Measurements from ENCODE around the gene ZDHHC17.
"Not testable (repeated sequence)": the region's sequence is repeated elsewhere in the genome, so short reads cannot be mapped to it uniquely, and the experiment has no call there.

ZDHHC17 gene

DNA sequence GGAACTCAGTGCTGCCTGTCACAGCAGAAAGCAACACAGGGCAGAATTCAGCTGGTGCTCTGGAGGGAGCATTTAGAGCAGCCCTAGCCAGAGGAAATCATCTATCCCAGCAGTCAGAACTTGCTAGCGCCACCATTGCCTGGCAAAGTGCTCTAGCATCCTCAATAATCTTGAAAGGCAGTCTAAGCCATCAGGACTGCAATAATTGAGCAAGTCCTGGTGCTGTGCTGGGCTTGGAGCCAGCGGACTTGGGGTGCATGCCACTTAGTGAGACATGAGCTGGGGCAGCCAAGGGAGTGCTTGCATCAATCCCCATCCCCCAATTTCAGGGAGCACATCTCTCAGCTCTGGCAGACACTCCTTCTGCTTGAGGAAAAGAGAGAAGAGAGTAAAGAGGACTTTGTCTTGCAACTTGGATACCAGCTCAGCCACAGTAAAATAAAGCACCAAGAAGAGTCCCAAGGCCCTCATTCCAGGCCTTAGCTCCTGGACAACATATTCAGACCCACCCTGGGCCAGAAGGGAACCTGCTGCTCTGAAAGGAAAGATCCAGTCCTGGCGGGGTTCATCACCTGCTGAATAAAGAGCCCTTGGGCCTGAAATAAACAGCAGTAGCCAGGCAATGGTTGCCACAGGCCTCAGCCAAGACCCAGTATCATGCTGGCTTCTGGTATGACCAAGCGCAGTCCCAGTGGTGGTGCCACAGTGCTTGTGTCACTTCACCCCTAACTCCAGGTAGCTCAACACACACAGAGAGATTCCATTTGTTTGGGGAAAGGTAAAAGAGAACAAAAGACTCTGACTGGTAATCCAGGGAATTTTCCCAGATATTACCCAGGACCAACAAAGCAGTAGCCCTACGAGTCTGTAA, 44.5 kb upstream of the ZDHHC17 start:
- DNase-seq (ENCODE audit: low spot score) = no peak
- TF ChIP-seq, protein P1, sequence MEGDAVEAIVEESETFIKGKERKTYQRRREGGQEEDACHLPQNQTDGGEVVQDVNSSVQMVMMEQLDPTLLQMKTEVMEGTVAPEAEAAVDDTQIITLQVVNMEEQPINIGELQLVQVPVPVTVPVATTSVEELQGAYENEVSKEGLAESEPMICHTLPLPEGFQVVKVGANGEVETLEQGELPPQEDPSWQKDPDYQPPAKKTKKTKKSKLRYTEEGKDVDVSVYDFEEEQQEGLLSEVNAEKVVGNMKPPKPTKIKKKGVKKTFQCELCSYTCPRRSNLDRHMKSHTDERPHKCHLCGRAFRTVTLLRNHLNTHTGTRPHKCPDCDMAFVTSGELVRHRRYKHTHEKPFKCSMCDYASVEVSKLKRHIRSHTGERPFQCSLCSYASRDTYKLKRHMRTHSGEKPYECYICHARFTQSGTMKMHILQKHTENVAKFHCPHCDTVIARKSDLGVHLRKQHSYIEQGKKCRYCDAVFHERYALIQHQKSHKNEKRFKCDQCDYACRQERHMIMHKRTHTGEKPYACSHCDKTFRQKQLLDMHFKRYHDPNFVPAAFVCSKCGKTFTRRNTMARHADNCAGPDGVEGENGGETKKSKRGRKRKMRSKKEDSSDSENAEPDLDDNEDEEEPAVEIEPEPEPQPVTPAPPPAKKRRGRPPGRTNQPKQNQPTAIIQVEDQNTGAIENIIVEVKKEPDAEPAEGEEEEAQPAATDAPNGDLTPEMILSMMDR (IDR thresholded peaks at IDR 0.05; ENCODE audit: borderline replicate concordance, control extremely low read depth, extremely low read depth, insufficient read depth, missing control alignments) = no peak
- in situ Hi-C loops (cut with MboI; ENCODE audit: low sequenced_read_pairs, unreplicated experiment) = no loop called here

DNA sequence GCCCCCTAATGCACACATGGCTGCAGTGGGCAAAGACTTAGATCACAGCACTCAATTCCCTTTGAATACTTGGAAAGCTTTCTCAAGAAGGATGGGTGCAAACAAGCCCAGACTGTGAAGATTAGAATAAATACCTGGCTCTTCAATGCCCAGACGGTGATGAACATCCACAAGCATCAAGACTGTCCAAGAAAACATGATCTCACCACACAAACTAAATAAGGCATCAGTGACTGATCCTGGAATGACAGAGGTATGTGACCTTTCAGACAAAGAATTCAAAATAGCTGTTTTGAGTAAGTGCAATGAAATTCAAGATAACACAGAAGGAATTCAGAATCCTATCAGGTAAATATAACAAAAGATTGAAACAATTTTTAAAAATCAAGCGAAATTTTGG, 43.8 kb upstream of the ZDHHC17 start:
- TF ChIP-seq, protein P1 (IDR thresholded peaks at IDR 0.05; ENCODE audit: borderline replicate concordance, control extremely low read depth, extremely low read depth, insufficient read depth, missing control alignments) = no peak
- no peak for DNase-seq (ENCODE audit: low spot score)
- in situ Hi-C loops (cut with MboI; ENCODE audit: low sequenced_read_pairs, unreplicated experiment) = no loop called here

GRCh38 chr12:76726626-76727025, 37.3 kb upstream of the ZDHHC17 start:
- in situ Hi-C loops (cut with MboI; ENCODE audit: low sequenced_read_pairs, unreplicated experiment) = no loop called here
- TF ChIP-seq, protein P1 (IDR thresholded peaks at IDR 0.05; ENCODE audit: borderline replicate concordance, control extremely low read depth, extremely low read depth, insufficient read depth, missing control alignments) = no peak
- no peak for DNase-seq (ENCODE audit: low spot score)

DNA sequence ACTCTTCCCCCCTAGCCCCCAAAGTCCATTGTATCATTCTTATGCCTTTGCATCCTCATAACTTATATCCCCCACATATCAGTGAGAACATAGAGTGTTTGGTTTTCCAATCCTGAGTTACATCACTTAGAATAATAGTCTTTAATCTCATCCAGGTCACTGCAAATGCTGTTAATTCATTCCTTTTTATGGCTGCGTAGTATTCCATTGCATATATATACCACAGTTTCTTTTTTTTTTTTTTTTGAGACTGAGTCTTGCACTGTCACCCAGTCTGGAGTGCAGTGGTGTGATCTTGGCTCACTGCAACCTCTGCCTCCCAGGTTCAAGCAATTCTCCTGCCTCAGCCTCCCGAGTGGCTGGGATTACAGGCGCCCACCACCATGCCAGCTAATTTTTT, 31.7 kb upstream of the ZDHHC17 start:
- in situ Hi-C loops (cut with MboI; ENCODE audit: low sequenced_read_pairs, unreplicated experiment); DNase-seq (ENCODE audit: low spot score): not testable (repeated sequence)

- DNase-seq (ENCODE audit: low spot score); in situ Hi-C loops (cut with MboI; ENCODE audit: low sequenced_read_pairs, unreplicated experiment): not testable (repeated sequence)
Measured at GRCh38 chr12:76737689-76738088, 26.2 kb upstream of the ZDHHC17 start.

- in situ Hi-C loops (cut with MboI; ENCODE audit: low sequenced_read_pairs, unreplicated experiment) = no loop called here
- DNase-seq (ENCODE audit: low spot score) = no peak
Measured at GRCh38 chr12:76738824-76739579, 24.9 kb upstream of the ZDHHC17 start.

GRCh38 chr12:76739896-76740295, 24.0 kb upstream of the ZDHHC17 start:
- DNase-seq (ENCODE audit: low spot score) = no peak
- in situ Hi-C loops (cut with MboI; ENCODE audit: low sequenced_read_pairs, unreplicated experiment) = no loop called here
- TF ChIP-seq, protein P1 (IDR thresholded peaks at IDR 0.05; ENCODE audit: borderline replicate concordance, control extremely low read depth, extremely low read depth, insufficient read depth, missing control alignments) = no peak

More at GRCh38 chr12:76738824-76739579, 24.9 kb upstream of the ZDHHC17 start:
- TF ChIP-seq, protein P1 (IDR thresholded peaks at IDR 0.05; ENCODE audit: borderline replicate concordance, control extremely low read depth, extremely low read depth, insufficient read depth, missing control alignments) = no peak
